IPS-NIHi11 (cell line): ENCODE measurements around the gene BPIFB6.

Source experiments
- DNase-seq: peaks from one replicate; pipeline ENCODE4 v3.0.0; 2012; ENCODE audit warnings: mixed read lengths, low spot score

The BPIFB6 gene

GRCh38 chr20:33062105-33062824, 30.8 kb downstream of the BPIFB6 start:
- DNase-seq = no peak

GRCh38 chr20:33062825-33063149, 31.3 kb downstream of the BPIFB6 start:
- no peak for DNase-seq

- no peak for DNase-seq
Observed at GRCh38 chr20:33063271-33063670, 31.8 kb downstream of the BPIFB6 start.

- no peak for DNase-seq
Observed at GRCh38 chr20:33064572-33065287, 33.3 kb downstream of the BPIFB6 start.

GRCh38 chr20:33065785-33066184, 34.3 kb downstream of the BPIFB6 start:
- DNase-seq = no peak

GRCh38 chr20:33067806-33068205, 36.4 kb downstream of the BPIFB6 start:
- DNase-seq = no peak

- no peak for DNase-seq
Observed at GRCh38 chr20:33068251-33068939, 36.9 kb downstream of the BPIFB6 start.

GRCh38 chr20:33069673-33070072, 38.2 kb downstream of the BPIFB6 start:
- no peak for DNase-seq

GRCh38 chr20:33070111-33071053, 38.9 kb downstream of the BPIFB6 start:
- no peak for DNase-seq

- DNase-seq = no peak
Observed at GRCh38 chr20:33071198-33071597, 39.8 kb downstream of the BPIFB6 start.

GRCh38 chr20:33072362-33072761, 40.9 kb downstream of the BPIFB6 start:
- no peak for DNase-seq

- DNase-seq = no peak
Observed at GRCh38 chr20:33072813-33073212, 41.4 kb downstream of the BPIFB6 start.

- DNase-seq = no peak
Observed at GRCh38 chr20:33074675-33075074, 43.2 kb downstream of the BPIFB6 start.

GRCh38 chr20:33075281-33075680, 43.8 kb downstream of the BPIFB6 start:
- DNase-seq = no peak

GRCh38 chr20:33076662-33077372, 45.4 kb downstream of the BPIFB6 start:
- DNase-seq = peak; percentile 53

GRCh38 chr20:33079259-33079658, 47.8 kb downstream of the BPIFB6 start, which contains the start of gene BPIFB4:
TSS of gene BPIFB4 (plus strand) at chr20:33079643. CDS start at chr20:33081527, 1,884 bp downstream.
- DNase-seq = no peak

GRCh38 chr20:33081411-33082154, 50.1 kb downstream of the BPIFB6 start:
- DNase-seq = no peak

GRCh38 chr20:33082546-33082945, 51.1 kb downstream of the BPIFB6 start:
- DNase-seq = no peak

- DNase-seq = no peak
Observed at GRCh38 chr20:33083544-33084340, 52.3 kb downstream of the BPIFB6 start.

- no peak for DNase-seq
Observed at GRCh38 chr20:33084722-33085121, 53.3 kb downstream of the BPIFB6 start.
